SK-N-DZ (cell line): ENCODE measurements around the gene WLS.
A peak's percentile ranks its signal among the peaks of the same experiment; 100 is the strongest.
"Not testable (repeated sequence)": the region's sequence is repeated elsewhere in the genome, so short reads cannot be mapped to it uniquely, and the experiment has no call there.

ENCODE experiments used
- DNase-seq: peaks from one replicate; pipeline ENCODE4 v3.0.0-alpha.2; 2015; ENCODE audit warnings: low spot score

The WLS gene

GRCh38 chr1:68168545-68169171 lies 63.7 kb downstream of the WLS start:
- no peak for DNase-seq

GRCh38 chr1:68167211-68167610 lies 65.1 kb downstream of the WLS start:
- DNase-seq: no peak

GRCh38 chr1:68166348-68166747 lies 66.0 kb downstream of the WLS start:
- DNase-seq: no peak

GRCh38 chr1:68165665-68166064 lies 66.7 kb downstream of the WLS start:
- no peak for DNase-seq

GRCh38 chr1:68164918-68165317 lies 67.4 kb downstream of the WLS start:
- DNase-seq: no peak

- DNase-seq: no peak
Observed at GRCh38 chr1:68163220-68163619, 69.1 kb downstream of the WLS start.

- DNase-seq: no peak
Observed at GRCh38 chr1:68162761-68163160, 69.6 kb downstream of the WLS start.

GRCh38 chr1:68161672-68162071 lies 70.7 kb downstream of the WLS start:
- DNase-seq: not testable (repeated sequence)

GRCh38 chr1:68160935-68161334 lies 71.4 kb downstream of the WLS start:
- DNase-seq: not testable (repeated sequence)

- DNase-seq: no peak
Observed at GRCh38 chr1:68160021-68160420, 72.3 kb downstream of the WLS start.

- DNase-seq: no peak
Observed at GRCh38 chr1:68158837-68159236, 73.5 kb downstream of the WLS start.

- DNase-seq: no peak
Observed at GRCh38 chr1:68157416-68157815, 74.9 kb downstream of the WLS start.

- no peak for DNase-seq
Observed at GRCh38 chr1:68151690-68152089, 80.6 kb downstream of the WLS start.

- no peak for DNase-seq
Observed at GRCh38 chr1:68149907-68150306, 82.4 kb downstream of the WLS start.

GRCh38 chr1:68149110-68149798 lies 83.1 kb downstream of the WLS start:
- DNase-seq: peak; percentile 10

- no peak for DNase-seq
Observed at GRCh38 chr1:68148631-68149030, 83.7 kb downstream of the WLS start.

GRCh38 chr1:68147534-68148171 lies 84.7 kb downstream of the WLS start:
- no peak for DNase-seq

GRCh38 chr1:68145418-68146126 lies 86.8 kb downstream of the WLS start:
- no peak for DNase-seq

- no peak for DNase-seq
Observed at GRCh38 chr1:68144856-68145255, 87.5 kb downstream of the WLS start.

- DNase-seq: no peak
Observed at GRCh38 chr1:68143633-68144032, 88.7 kb downstream of the WLS start.

GRCh38 chr1:68142461-68142860 lies 89.9 kb downstream of the WLS start:
- no peak for DNase-seq

GRCh38 chr1:68142036-68142435 lies 90.3 kb downstream of the WLS start:
- DNase-seq: no peak
